Adrenal gland (tissue), 5 donors: ENCODE measurements around the gene OLFML3.
"Not testable (repeated sequence)": the region's sequence is repeated elsewhere in the genome, so short reads cannot be mapped to it uniquely, and the experiment has no call there.

Experiments
- POLR2A ChIP-seq, 2 donors: fragments of 450-650 bp; IDR thresholded peaks; one replicate each; pipeline ENCODE4 v1.6.1; 2017; ENCODE audit warnings: antibody characterized with exemption in 2 of 2, mild to moderate bottlenecking in 2 of 2, moderate library complexity in 1 of 2
- TF ChIP-seq, protein P1 (sequence below), 6 experiments: fragments of 450-650 bp in 4 of 6; fragments of 200-600 bp in 2 of 6; sonication (generic) in 1 of 6; IDR thresholded peaks; 1 replicate in 5 of 6; 2 replicates in 1 of 6; pipeline versions ENCODE4 v1.5.1 to v1.8.0; 2016 to 2021; ENCODE audit warnings: antibody characterized with exemption in 6 of 6, mild to moderate bottlenecking in 2 of 6, moderate library complexity in 1 of 6
- donor health status: DM: no; HTN: no; CAD: no.

DNA sequence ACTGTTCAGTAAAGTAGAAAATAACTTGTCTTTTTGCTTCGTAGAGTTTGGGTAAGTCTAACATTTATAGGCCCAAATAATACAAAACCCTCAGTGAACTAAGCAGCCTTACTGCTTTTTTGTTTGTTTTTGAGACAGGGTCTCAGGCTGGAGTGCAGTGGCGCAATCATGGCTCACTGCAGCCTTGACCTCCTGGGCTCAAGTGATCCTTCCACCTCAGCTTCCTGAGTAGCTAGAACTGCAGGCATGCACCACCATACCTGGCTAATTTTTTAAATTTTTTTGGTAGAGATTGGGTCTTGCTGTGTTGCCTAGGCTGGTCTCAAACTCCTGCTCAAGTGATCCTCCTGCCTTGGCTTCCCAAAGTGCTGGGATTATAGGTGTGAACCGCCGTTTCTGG is 31.1 kb upstream of the OLFML3 start:
- TF ChIP-seq, protein P1, sequence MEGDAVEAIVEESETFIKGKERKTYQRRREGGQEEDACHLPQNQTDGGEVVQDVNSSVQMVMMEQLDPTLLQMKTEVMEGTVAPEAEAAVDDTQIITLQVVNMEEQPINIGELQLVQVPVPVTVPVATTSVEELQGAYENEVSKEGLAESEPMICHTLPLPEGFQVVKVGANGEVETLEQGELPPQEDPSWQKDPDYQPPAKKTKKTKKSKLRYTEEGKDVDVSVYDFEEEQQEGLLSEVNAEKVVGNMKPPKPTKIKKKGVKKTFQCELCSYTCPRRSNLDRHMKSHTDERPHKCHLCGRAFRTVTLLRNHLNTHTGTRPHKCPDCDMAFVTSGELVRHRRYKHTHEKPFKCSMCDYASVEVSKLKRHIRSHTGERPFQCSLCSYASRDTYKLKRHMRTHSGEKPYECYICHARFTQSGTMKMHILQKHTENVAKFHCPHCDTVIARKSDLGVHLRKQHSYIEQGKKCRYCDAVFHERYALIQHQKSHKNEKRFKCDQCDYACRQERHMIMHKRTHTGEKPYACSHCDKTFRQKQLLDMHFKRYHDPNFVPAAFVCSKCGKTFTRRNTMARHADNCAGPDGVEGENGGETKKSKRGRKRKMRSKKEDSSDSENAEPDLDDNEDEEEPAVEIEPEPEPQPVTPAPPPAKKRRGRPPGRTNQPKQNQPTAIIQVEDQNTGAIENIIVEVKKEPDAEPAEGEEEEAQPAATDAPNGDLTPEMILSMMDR (IDR thresholded peaks at IDR 0.05) = not testable (repeated sequence)
- not testable (repeated sequence) for TF ChIP-seq POLR2A (IDR thresholded peaks at IDR 0.05)
